Hematopoietic multipotent progenitor cell treated with erythropoietin and hydrocortisone succinate and interleukin-3 and kit ligand, for 17 days (in vitro differentiated cells): Measurements from ENCODE around the gene PLD1.
"Not testable (repeated sequence)": the region's sequence is repeated elsewhere in the genome, so short reads cannot be mapped to it uniquely, and the experiment has no call there.

Source experiments
- DNase-seq: peaks from one replicate; pipeline ENCODE4 v3.0.0-alpha.2; 2015; ENCODE audit warnings: low spot score

The PLD1 gene, protein sequence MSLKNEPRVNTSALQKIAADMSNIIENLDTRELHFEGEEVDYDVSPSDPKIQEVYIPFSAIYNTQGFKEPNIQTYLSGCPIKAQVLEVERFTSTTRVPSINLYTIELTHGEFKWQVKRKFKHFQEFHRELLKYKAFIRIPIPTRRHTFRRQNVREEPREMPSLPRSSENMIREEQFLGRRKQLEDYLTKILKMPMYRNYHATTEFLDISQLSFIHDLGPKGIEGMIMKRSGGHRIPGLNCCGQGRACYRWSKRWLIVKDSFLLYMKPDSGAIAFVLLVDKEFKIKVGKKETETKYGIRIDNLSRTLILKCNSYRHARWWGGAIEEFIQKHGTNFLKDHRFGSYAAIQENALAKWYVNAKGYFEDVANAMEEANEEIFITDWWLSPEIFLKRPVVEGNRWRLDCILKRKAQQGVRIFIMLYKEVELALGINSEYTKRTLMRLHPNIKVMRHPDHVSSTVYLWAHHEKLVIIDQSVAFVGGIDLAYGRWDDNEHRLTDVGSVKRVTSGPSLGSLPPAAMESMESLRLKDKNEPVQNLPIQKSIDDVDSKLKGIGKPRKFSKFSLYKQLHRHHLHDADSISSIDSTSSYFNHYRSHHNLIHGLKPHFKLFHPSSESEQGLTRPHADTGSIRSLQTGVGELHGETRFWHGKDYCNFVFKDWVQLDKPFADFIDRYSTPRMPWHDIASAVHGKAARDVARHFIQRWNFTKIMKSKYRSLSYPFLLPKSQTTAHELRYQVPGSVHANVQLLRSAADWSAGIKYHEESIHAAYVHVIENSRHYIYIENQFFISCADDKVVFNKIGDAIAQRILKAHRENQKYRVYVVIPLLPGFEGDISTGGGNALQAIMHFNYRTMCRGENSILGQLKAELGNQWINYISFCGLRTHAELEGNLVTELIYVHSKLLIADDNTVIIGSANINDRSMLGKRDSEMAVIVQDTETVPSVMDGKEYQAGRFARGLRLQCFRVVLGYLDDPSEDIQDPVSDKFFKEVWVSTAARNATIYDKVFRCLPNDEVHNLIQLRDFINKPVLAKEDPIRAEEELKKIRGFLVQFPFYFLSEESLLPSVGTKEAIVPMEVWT

DNA sequence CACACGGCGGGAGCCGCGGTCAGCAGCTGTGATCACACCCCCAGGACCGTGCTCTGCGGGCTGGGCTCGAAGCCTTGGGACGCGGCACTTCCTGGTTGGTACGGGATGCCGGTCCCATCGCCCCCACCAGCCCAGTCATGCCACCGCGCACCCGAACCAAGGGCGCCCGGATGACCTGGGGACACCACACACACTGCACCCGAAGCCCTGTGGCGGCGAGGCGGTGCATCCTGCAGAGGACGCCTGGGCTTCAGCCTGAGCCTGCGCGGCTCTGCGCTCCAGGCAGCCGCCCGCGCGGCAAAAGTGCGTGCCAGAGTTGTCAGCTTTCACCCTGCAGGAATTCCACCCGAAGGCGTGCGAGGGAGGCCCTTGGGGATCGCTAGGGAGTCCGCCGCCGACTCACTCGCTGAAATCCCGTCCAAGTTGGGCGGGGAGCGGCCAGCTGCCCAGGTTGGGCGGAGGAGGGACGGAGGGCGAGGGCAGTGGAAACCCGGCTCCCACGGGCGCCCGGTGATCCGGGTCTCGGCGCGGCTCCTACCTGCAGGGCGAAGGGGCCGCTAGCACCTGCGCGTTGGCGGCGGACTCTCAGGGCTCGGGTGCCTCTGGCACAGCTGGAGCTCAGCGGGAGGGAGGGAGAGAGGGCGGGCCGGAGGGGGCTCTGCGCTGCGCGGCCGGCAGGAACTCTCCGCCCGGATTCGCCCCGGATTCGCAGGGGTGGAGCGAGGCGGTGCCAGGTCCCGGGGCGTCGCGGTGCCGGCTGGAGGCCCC, at the start of gene PLD1:
Gene PLD1, minus strand, starts transcription at position 623 of the 768 bp plus-strand sequence. CDS start 72,432 bp downstream, outside the sequence.
- peak; percentile 9 for DNase-seq

DNA sequence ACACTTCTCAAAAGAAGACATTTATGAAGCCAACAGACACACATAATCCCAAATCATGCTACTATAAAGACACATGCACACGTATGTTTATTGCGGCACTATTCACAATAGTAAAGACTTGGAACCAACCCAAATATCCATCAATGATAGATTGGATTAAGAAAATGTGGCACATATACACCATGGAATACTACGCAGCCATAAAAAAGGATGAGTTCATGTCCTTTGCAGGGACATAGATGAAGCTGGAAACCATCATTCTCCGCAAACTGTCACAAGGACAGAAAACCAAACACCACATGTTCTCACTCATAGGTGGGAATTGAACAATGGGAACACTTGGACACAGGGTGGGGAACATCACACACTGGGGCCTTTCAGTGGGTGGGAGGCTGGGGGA, 48.5 kb upstream of the PLD1 start:
- DNase-seq: not testable (repeated sequence)

GRCh38 chr3:171854649-171855305, 44.5 kb upstream of the PLD1 start:
- no peak for DNase-seq

GRCh38 chr3:171851660-171852058, 41.4 kb upstream of the PLD1 start:
- no peak for DNase-seq

DNA sequence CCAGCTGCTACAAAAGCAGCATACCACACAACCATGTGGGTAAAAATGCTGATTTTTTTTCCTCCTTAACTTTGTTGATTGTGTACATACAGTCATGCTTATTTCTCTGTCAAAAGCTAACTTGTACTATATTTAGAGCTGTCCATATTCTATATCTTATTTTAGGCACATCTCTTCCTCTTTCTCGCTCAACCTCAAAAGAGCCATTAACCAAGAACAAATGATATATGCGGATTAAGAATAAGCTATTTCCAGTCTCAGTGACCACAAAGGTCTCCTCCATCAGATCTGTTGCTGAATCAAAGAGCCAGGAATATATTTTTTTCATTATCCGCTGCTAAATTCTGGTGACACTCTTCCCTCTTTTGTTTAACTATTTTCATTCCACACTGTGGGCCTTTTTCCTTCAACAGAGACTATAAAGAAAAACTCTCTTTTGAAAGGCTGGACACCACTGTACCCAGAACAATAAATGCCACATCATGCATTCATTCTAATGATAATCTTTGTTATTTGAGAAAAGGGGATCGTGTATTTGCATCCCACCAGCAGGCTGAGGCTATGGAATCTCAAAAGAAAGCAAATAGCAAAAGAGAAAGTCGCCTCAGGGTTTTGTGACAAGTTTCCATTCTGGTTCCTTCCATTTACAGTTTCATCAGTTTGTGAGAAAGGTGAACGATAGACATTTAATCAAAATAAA, 40.8 kb upstream of the PLD1 start:
- no peak for DNase-seq

GRCh38 chr3:171850320-171850959, 40.2 kb upstream of the PLD1 start:
- no peak for DNase-seq

DNA sequence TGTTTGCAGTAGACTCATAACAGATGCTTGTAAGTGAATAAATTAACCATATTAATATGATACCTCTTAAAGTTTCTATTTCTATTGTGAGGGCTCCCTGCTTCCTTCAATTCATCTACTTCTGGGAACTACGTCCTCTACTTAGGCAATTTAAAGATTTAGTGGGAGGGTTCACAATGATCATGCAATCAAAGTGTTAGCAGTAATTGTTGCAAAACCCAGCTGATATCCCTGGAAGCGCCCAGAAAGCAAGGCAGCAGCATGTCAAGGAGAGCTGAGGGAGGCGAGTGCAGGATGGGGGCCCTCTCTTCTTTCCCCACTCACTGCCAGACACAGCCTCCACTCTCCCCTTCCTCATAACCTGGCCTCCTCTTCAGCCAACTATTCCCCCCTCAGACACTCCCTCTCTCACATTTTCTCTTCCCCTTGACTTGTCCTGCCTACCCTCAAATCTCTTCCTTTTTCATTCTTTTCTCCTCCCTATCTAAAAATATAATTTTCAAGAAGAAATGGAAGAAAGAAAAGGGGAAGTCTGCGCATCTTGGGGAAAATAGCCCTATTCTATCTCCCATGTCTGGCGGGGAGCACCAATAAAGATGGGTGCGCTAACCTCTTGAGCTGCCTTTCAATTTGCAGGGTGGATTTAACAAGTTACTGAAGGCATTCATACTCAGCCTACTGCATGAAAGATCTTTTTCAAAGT, 39.5 kb upstream of the PLD1 start:
- DNase-seq: no peak

DNA sequence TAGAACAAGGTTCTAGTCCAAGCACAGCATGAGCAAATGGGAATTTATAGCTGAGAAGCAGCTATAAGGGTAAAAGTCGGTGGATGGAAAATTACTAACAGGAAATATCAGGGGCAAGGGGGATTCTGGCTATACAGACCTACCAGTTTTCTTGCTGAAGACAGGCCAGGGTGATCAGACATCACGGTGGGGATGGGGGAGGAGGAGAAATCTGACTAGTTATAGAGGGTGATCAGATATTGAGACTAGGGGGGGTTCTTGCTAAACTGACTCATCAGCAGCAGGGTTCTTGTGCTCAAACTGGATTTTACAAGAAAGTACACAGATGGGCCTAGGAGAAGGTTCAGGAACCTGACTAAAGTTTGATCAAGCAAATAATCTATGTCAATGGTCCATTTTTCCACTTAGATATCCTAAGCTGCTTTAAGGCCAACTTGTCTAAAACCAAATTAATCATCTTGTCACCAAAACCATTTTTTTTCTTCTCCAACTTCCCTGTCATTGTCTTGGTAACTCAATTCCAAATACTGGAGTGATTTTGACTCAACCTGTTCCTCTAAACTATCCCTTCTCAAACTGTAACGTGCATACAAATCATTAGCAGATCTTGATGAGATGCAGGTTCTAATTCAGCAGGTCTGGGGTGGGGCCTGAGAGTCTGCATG, 37.4 kb upstream of the PLD1 start:
- DNase-seq: no peak

DNA sequence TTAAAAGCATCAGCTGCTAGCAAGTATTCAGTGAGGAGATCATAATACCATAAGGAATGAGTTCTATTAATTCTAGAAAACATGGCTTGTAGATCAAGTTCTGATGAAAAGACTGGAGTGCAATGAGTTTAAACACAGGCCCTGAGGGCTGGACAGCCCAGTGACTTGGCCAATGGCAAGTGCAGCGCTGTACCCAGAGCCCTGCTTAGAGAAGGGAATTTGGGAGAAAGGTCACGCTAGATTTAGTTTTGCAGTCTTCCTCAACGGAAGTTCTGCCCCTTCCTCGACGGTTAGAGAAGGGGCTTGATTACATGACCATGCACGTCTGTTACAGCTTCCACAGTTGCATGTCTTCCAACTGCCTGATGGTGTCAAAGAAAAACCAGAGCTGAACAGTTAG, 36.9 kb upstream of the PLD1 start:
- DNase-seq: no peak

DNA sequence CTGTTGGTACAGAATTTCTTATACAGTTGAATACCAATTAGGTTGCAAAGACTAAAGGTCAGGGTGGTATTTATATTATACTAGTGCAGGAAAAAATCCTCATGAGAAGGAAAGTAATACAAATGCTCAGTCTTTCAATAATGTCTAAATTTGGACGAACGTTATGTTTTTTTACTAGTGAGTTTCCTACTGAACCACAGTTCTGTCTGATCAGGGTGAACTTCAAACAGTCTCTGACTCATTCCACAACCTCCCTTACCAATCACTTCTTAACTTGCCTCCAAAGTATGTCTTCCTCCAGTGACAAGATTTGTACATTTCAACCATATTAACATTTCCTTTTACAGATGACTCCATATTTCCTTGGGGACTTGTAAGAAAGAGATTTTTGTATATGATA, 36.3 kb upstream of the PLD1 start:
- no peak for DNase-seq

DNA sequence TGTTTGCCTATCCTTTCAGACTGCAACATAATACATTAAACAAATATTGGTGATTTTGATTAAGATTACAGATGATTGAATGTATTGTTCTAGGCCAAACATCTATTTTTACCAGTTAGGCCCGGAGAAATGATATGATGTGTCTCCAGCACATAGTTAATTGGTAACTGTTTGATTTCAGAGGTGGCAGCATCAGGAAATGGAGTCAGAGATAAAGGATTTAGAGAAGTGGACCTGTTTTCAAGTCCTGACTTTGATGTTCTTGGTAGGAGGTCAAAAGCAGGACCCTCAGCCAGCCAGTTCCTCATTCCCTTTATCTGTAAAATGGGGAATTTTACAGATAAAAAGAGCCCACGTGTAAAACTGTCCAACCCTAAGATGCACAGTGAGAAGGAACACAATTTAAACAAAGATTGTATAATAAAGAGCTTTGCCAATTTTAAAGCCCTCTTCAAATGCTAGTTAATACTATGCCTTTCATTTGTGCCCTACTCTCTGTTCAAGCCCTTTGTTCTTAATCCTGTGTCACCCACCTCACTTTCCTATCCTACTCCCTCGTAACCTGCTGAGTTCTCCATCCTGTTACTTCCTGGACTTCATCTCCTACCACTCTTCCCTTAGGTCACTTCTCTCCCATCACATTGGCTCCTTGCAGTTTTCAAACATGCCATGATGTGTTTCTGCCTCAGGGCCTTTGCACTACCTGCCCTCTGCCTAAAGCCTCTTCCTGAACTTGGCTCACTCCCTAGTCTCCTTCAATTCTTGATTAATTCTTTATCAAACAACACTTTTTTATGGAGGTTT, 35.4 kb upstream of the PLD1 start:
- no peak for DNase-seq

- DNase-seq: no peak
Measured at GRCh38 chr3:171844873-171845272, 34.6 kb upstream of the PLD1 start.

- DNase-seq: no peak
Measured at GRCh38 chr3:171842864-171843518, 32.7 kb upstream of the PLD1 start, which contains the start of gene TMEM212. Gene TMEM212, plus strand, starts transcription at chr3:171843349. Its CDS starts 35 bp downstream, at chr3:171843384.

GRCh38 chr3:171841620-171842000, 31.3 kb upstream of the PLD1 start:
- no peak for DNase-seq

DNA sequence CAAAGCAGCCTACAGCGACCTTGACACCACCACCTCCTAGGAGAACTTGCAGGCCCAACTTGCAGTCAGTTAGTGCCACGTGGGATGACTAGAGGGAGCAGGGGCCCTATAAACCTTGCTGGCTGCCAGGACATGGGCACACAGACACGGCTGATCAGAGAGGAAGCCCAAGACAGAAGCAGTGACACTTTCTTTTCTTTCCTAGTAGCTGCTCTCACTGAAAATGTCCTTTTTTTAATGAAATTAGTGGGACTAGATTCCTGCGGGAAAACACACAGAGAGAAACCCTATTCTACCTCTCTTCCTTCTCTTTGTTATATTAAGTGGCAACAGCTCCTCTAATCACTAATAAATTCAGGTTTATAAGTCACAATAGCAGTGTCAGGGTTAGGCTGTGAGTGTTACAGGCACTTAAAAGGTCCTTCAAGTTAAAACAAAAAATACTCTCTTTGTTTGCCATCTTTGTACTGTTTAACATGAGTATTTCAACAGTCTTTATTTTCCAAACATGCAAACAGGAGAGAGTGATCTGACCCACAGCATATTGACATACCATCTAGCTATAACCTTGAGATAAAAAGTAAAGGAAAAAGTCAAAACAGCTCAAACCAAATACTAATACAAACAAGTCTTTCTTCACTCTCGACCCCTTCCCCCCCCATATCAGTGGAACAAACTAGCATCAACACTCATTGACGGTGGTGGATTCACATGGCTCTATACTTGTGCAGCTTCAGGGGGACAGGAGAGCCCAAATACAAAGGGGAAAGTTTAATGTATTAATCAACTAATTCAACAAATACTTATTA, 30.7 kb upstream of the PLD1 start:
- no peak for DNase-seq

DNA sequence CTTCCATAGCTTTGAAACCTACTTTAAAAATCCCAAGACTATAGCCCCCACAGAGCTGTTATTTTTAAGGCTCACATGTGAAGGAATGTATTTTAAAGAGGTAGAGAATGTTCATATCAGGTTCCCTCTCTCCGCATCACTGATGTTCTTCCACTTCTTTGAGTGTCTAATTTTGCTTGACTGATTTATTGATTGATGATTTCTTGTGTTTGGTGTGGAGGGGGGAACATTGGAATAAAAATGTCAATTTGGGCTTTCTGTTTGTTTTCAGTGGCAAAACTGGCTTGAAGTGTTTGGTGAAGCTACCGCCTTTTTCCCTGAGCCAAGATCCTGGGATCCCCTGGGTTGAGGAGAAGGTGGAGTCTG, 30.1 kb upstream of the PLD1 start:
- no peak for DNase-seq

DNA sequence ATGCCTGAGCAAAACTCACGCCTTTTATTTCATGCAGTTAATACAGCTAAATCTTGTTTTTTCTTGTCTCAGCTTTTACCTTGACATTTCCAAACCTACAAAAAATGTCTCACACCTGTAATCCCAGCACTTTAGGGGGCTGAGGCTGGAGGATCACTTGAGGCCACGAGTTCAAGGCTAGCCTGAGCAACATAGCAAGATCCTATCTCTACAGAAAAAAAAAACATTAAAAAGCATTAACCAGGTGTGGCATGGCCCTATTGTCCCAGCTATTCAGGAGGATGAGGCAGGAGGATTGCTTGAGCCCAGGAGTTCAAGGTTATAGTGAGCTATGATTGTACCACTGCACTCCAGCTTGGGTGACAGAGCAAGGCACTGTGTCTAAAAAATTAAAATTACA, 29.0 kb upstream of the PLD1 start:
- DNase-seq: no peak
